Measurements from ENCODE around the gene RAB3IL1.

DNA sequence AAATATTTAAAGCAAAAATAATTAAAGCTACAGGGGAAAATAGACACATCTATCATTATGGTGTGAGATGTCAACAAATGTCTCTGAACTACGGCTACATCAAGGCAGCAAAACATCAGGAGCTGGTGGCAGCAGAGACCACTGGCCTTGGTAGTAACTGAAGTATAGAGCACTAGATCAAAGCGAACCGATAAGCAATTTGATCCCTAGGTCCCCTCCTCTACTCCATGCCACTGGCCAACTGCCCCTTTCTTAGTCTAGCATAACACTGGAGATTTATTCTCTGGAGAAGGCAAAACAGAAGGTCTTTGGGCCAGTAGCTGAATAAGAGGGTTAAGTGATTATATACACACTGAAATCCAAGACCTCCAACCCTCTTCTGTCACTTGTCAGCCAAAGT lies 13.6 kb upstream of the RAB3IL1 start:
- no peak for TF ChIP-seq EZH2 (IDR thresholded peaks at IDR 0.05)
- no peak for TF ChIP-seq POLR2AphosphoS5 (IDR thresholded peaks at IDR 0.05; ENCODE audit: borderline replicate concordance, low read depth, low read length)
- no peak for TF ChIP-seq FOXP2 (optimal IDR thresholded peaks at IDR 0.05; ENCODE audit: control extremely low read depth, extremely low read length, insufficient read depth)

All from SK-N-MC (cell line).